ENCODE data around the gene AFF2. TPM values are rescaled to one million over a fixed set of nuclear protein-coding genes. Genes with fewer than 3 reads are reported as not detected.

The AFF2 gene
- total RNA-seq, 1 experiment from 2014 or later, result 231 TPM

GRCh38 chrX:148613636-148614035, 113.2 kb downstream of the AFF2 start:
- DNase-seq, result no peak
- H4K20me1 ChIP-seq (ENCODE audit: insufficient read depth, low read depth, low read length), result no peaks in the 10 kb centered on the region
- H3K27me3 ChIP-seq (ENCODE audit: low read length), result no peaks in the 10 kb centered on the region
- H3K4me2 ChIP-seq (ENCODE audit: low read depth, low read length, poor library complexity, severe bottlenecking), result no peak overlapping the region
- no peaks in the 10 kb centered on the region for H3K9me3 ChIP-seq (ENCODE audit: low read length)
- H3K36me3 ChIP-seq (ENCODE audit: insufficient read depth, low read length), result peaks cover 11% of the 10 kb centered on the region
- H3K9ac ChIP-seq (ENCODE audit: low read length), result no peak overlapping the region
- no peaks in the 10 kb centered on the region for H3K9me2 ChIP-seq (replicated peaks; ENCODE audit: insufficient read depth, low read length)
- peaks cover 52% of the 10 kb centered on the region for H3K4me1 ChIP-seq (ENCODE audit: low read length)
- peaks cover 86% of the 10 kb centered on the region for H3K79me2 ChIP-seq (ENCODE audit: low read length)
- peak overlapping the region; percentile 10; the same call in 1 of the 2 replicates for H2AFZ ChIP-seq (ENCODE audit: low read length)
- no peak overlapping the region; the same call in 1 of the 2 replicates for H3K27ac ChIP-seq (ENCODE audit: low read length)
- H3K4me3 ChIP-seq (ENCODE audit: low read length), result no peak overlapping the region

- peaks cover 51% of the 10 kb centered on the region for H3K4me1 ChIP-seq (ENCODE audit: low read length)
- no peak overlapping the region for H3K4me3 ChIP-seq (ENCODE audit: low read length)
- no peaks in the 10 kb centered on the region for H3K9me2 ChIP-seq (replicated peaks; ENCODE audit: insufficient read depth, low read length)
- no peak for DNase-seq
- no peak overlapping the region for H3K9ac ChIP-seq (ENCODE audit: low read length)
- H3K9me3 ChIP-seq (ENCODE audit: low read length), result no peaks in the 10 kb centered on the region
- no peaks in the 10 kb centered on the region for H3K27me3 ChIP-seq (ENCODE audit: low read length)
- H3K36me3 ChIP-seq (ENCODE audit: insufficient read depth, low read length), result peaks cover 11% of the 10 kb centered on the region
- H4K20me1 ChIP-seq (ENCODE audit: insufficient read depth, low read depth, low read length), result no peaks in the 10 kb centered on the region
- peaks cover 84% of the 10 kb centered on the region for H3K79me2 ChIP-seq (ENCODE audit: low read length)
- H3K27ac ChIP-seq (ENCODE audit: low read length), result no peak overlapping the region
- no peak overlapping the region for H2AFZ ChIP-seq (ENCODE audit: low read length)
- no peak overlapping the region for H3K4me2 ChIP-seq (ENCODE audit: low read depth, low read length, poor library complexity, severe bottlenecking)
Observed at GRCh38 chrX:148615491-148615890, 115.1 kb downstream of the AFF2 start.

- Histone ChIP-seq H3K4me3 (ENCODE audit: low read length) (no peak overlapping the region), H3K9me3 (ENCODE audit: low read length) (no peaks in the 10 kb centered on the region), H3K36me3 (ENCODE audit: insufficient read depth, low read length) (peaks cover 6% of the 10 kb centered on the region), H2AFZ (ENCODE audit: low read length) (no peak overlapping the region), H3K79me2 (ENCODE audit: low read length) (peaks cover 81% of the 10 kb centered on the region), H3K4me1 (ENCODE audit: low read length) (peaks cover 57% of the 10 kb centered on the region), H3K27me3 (ENCODE audit: low read length) (no peaks in the 10 kb centered on the region), H3K4me2 (ENCODE audit: low read depth, low read length, poor library complexity, severe bottlenecking) (no peak overlapping the region), H3K9ac (ENCODE audit: low read length) (no peak overlapping the region), H3K27ac (ENCODE audit: low read length) (peak overlapping the region; percentile 94), H3K9me2 (replicated peaks; ENCODE audit: insufficient read depth, low read length) (no peaks in the 10 kb centered on the region), H4K20me1 (ENCODE audit: insufficient read depth, low read depth, low read length) (no peaks in the 10 kb centered on the region)
- DNase-seq, result no peak
Observed at GRCh38 chrX:148618470-148619445, 118.3 kb downstream of the AFF2 start.

- Histone ChIP-seq H3K9me3 (ENCODE audit: low read length) (no peaks in the 10 kb centered on the region), H3K9ac (ENCODE audit: low read length) (no peak overlapping the region), H4K20me1 (ENCODE audit: insufficient read depth, low read depth, low read length) (no peaks in the 10 kb centered on the region), H3K4me1 (ENCODE audit: low read length) (peaks cover 66% of the 10 kb centered on the region), H3K9me2 (replicated peaks; ENCODE audit: insufficient read depth, low read length) (no peaks in the 10 kb centered on the region), H3K27me3 (ENCODE audit: low read length) (no peaks in the 10 kb centered on the region), H3K4me2 (ENCODE audit: low read depth, low read length, poor library complexity, severe bottlenecking) (peak overlapping the region; percentile 4), H2AFZ (ENCODE audit: low read length) (no peak overlapping the region), H3K79me2 (ENCODE audit: low read length) (peaks cover 82% of the 10 kb centered on the region), H3K27ac (ENCODE audit: low read length) (peak overlapping the region; percentile 94), H3K4me3 (ENCODE audit: low read length) (no peak overlapping the region), H3K36me3 (ENCODE audit: insufficient read depth, low read length) (peaks cover 6% of the 10 kb centered on the region)
- no peak for DNase-seq
Observed at GRCh38 chrX:148620023-148620422, 119.6 kb downstream of the AFF2 start.

- no peaks in the 10 kb centered on the region for H3K27me3 ChIP-seq (ENCODE audit: low read length)
- H4K20me1 ChIP-seq (ENCODE audit: insufficient read depth, low read depth, low read length), result no peaks in the 10 kb centered on the region
- no peak overlapping the region for H2AFZ ChIP-seq (ENCODE audit: low read length)
- H3K36me3 ChIP-seq (ENCODE audit: insufficient read depth, low read length), result no peaks in the 10 kb centered on the region
- H3K4me3 ChIP-seq (ENCODE audit: low read length), result peak overlapping the region; percentile 28
- H3K9me3 ChIP-seq (ENCODE audit: low read length), result no peaks in the 10 kb centered on the region
- peak; percentile 94 for DNase-seq
- peaks cover 96% of the 10 kb centered on the region for H3K4me1 ChIP-seq (ENCODE audit: low read length)
- peak overlapping the region; percentile 66 for H3K4me2 ChIP-seq (ENCODE audit: low read depth, low read length, poor library complexity, severe bottlenecking)
- no peaks in the 10 kb centered on the region for H3K9me2 ChIP-seq (replicated peaks; ENCODE audit: insufficient read depth, low read length)
- H3K79me2 ChIP-seq (ENCODE audit: low read length), result peaks cover 88% of the 10 kb centered on the region
- peak overlapping the region; percentile 62 for H3K9ac ChIP-seq (ENCODE audit: low read length)
- peak overlapping the region; percentile 94 for H3K27ac ChIP-seq (ENCODE audit: low read length)
Observed at GRCh38 chrX:148624951-148625474, 124.6 kb downstream of the AFF2 start.

- no peak for DNase-seq
- Histone ChIP-seq H3K36me3 (ENCODE audit: insufficient read depth, low read length) (no peaks in the 10 kb centered on the region), H3K79me2 (ENCODE audit: low read length) (peaks cover 92% of the 10 kb centered on the region), H3K27ac (ENCODE audit: low read length) (peak overlapping the region; percentile 99), H3K4me3 (ENCODE audit: low read length) (no peak overlapping the region), H3K4me1 (ENCODE audit: low read length) (peaks cover 98% of the 10 kb centered on the region), H4K20me1 (ENCODE audit: insufficient read depth, low read depth, low read length) (no peaks in the 10 kb centered on the region), H2AFZ (ENCODE audit: low read length) (no peak overlapping the region), H3K9me3 (ENCODE audit: low read length) (no peaks in the 10 kb centered on the region), H3K9me2 (replicated peaks; ENCODE audit: insufficient read depth, low read length) (no peaks in the 10 kb centered on the region), H3K9ac (ENCODE audit: low read length) (no peak overlapping the region), H3K27me3 (ENCODE audit: low read length) (no peaks in the 10 kb centered on the region), H3K4me2 (ENCODE audit: low read depth, low read length, poor library complexity, severe bottlenecking) (no peak overlapping the region)
Observed at GRCh38 chrX:148628621-148629020, 128.2 kb downstream of the AFF2 start.

GRCh38 chrX:148629434-148629833, 129.0 kb downstream of the AFF2 start:
- Histone ChIP-seq H3K4me3 (ENCODE audit: low read length) (no peak overlapping the region), H3K27ac (ENCODE audit: low read length) (peak overlapping the region; percentile 99), H3K4me1 (ENCODE audit: low read length) (peaks cover 98% of the 10 kb centered on the region), H3K4me2 (ENCODE audit: low read depth, low read length, poor library complexity, severe bottlenecking) (peak overlapping the region; percentile 8), H3K9me2 (replicated peaks; ENCODE audit: insufficient read depth, low read length) (no peaks in the 10 kb centered on the region), H3K27me3 (ENCODE audit: low read length) (no peaks in the 10 kb centered on the region), H3K9me3 (ENCODE audit: low read length) (no peaks in the 10 kb centered on the region), H3K9ac (ENCODE audit: low read length) (0 out of 2 replicates have a peak overlapping the region, but pooled peaks have one; percentile 15), H4K20me1 (ENCODE audit: insufficient read depth, low read depth, low read length) (no peaks in the 10 kb centered on the region), H3K79me2 (ENCODE audit: low read length) (peaks cover 91% of the 10 kb centered on the region), H2AFZ (ENCODE audit: low read length) (no peak overlapping the region), H3K36me3 (ENCODE audit: insufficient read depth, low read length) (no peaks in the 10 kb centered on the region)
- no peak for DNase-seq

- H3K4me3 ChIP-seq (ENCODE audit: low read length), result peak overlapping the region; percentile 48; the same call in 1 of the 2 replicates
- DNase-seq, result no peak
- peaks cover 88% of the 10 kb centered on the region for H3K79me2 ChIP-seq (ENCODE audit: low read length)
- peak overlapping the region; percentile 99 for H3K27ac ChIP-seq (ENCODE audit: low read length)
- H3K9me2 ChIP-seq (replicated peaks; ENCODE audit: insufficient read depth, low read length), result no peaks in the 10 kb centered on the region
- H3K9ac ChIP-seq (ENCODE audit: low read length), result peak overlapping the region; percentile 59
- no peaks in the 10 kb centered on the region for H3K36me3 ChIP-seq (ENCODE audit: insufficient read depth, low read length)
- H2AFZ ChIP-seq (ENCODE audit: low read length), result no peak overlapping the region
- peak overlapping the region; percentile 74 for H3K4me2 ChIP-seq (ENCODE audit: low read depth, low read length, poor library complexity, severe bottlenecking)
- peaks cover 98% of the 10 kb centered on the region for H3K4me1 ChIP-seq (ENCODE audit: low read length)
- H3K9me3 ChIP-seq (ENCODE audit: low read length), result no peaks in the 10 kb centered on the region
- H4K20me1 ChIP-seq (ENCODE audit: insufficient read depth, low read depth, low read length), result no peaks in the 10 kb centered on the region
- no peaks in the 10 kb centered on the region for H3K27me3 ChIP-seq (ENCODE audit: low read length)
Observed at GRCh38 chrX:148632444-148632843, 132.0 kb downstream of the AFF2 start.
